Activated T-helper 9 cell treated with anti-CD3 and anti-CD28 coated beads, Interleukin-2, amount 50 U/mL, for 16 hours (primary cell): ENCODE data around the gene YJEFN3.

Source experiments
- DNase-seq: peaks from one replicate; pipeline ENCODE4 v3.0.0-alpha.2; 2020; ENCODE audit warnings: low read depth

Gene YJEFN3

DNA sequence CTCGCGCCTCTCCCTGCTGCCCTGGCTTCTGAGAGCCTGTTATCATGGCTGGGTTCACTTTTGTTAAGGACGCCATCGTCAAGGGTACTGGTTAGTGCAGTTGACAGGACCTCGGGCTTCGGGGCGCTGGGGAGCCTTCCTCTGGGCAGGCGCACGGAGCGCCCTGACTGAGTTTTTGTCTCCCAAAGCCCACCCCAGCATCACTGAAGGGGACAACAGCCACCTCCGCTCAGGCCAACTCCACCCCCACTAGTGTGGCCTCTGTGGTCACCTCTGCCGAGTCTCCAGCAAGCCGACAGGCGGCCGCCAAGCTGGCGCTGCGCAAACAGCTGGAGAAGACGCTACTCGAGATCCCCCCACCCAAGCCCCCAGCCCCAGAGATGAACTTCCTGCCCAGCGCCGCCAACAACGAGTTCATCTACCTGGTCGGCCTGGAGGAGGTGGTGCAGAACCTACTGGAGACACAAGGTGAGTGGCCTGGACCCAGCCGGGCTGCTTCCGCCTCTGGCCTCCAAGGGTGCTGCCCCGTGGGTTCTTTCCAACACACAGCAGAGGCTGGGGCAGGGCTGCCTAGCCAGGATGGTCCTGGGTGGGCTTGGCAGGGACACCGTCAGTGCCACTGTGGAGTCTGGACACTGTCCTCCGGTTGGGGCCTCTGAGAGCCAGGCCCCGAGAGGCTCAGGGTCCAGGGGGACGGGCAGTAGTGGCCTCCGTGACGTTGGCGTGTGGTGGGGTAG lies 30.3 kb upstream of the YJEFN3 start:
- DNase-seq = no peak

DNA sequence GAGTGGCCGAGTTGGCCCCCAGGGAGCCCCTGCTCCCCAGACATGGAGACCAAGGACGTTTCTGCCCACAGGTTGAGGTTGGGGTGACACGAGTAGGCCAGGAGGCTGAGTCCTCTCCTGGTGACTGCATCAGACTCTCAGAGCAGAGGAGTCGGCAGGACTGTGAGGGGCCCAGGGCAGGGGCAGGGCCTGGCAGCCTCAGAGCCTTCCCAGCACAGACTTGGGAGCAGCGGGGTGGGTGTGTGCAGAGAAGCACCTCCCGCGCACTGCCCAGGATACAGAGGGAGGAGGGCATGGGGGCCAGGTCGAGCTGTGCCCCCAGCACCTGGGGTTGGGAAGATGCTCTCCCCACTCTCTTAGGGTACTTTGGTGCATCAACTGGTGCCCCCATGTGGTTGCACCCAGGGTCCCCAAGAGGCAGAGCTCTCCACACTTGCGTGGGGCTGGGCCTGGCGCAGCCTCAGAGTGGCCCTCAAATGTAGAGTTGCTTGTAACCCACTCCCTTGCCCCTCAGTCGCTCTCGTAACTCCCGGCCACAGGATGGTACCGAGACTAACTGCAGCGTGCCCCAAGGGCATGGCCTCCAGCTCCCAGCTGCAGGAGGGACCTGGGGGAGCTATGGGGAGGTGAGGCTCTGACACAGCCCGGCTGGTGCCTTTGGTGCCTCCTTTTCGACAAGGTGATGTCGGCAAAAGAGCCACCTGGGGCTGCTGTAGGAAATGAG lies 29.3 kb upstream of the YJEFN3 start:
- DNase-seq = no peak

DNA sequence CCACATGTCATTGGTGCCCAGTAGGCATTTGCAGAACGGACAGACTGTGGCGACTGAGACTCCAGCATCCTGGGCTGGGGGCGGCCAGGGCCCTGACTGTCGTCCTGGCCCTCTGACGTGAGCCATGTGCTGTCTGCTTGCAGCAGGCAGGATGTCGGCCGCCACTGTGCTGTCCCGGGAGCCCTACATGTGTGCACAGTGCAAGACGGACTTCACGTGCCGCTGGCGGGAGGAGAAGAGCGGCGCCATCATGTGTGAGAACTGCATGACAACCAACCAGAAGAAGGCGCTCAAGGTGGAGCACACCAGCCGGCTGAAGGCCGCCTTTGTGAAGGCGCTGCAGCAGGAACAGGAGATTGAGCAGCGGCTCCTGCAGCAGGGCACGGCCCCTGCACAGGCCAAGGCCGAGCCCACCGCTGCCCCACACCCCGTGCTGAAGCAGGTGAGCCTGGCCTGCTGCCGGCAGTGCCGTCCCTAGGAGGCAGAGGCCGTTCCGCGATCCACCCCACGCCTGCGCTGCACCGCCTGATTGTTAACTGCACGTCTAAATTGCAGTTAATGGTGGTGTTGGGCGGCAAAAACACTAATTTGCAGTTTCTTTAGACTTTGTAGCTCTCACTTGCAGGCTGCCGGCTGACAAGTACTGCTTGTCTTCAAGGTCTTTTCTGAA lies 27.6 kb upstream of the YJEFN3 start:
- no peak for DNase-seq

GRCh38 chr19:19501798-19502197 lies 26.9 kb upstream of the YJEFN3 start:
- DNase-seq = no peak

GRCh38 chr19:19502281-19502680 lies 26.4 kb upstream of the YJEFN3 start:
- DNase-seq = no peak

DNA sequence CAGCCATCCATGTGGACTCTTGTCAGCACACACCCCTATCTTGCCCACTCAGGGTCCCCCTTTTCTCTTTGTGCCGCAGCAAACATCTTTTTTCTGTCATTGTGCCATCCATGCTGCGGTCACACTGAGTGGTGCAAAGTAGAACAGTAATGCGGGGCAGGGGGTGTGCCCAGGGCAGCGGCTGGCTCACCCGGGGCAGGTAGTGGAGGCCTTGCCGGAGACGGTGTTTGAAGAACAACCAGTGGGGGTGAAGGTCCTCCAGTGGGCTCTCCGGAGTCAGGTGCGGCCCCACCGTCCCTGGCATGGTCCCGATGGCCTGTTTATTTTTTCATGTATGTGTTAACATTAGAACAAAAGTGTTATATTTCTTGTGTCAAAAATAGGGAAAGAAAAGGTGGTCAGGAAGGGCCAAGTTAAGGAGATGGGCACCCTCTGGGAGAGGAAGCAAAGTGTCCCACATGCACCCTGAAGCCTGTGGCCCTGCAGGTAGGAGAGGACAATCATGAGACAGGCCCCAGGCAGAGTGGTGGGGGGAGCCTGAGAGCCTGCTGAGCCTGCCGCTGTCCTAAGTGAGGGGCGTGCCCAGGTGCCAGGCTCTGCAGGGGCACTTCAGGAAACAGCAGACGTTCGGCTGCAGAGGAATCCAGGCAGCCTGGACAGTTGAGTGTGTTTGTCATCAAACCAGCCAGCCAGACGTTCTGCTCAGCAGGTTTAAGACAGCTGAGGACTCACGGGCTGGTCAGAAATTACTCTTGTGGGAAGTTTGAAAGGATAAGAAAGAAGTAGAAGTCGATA lies 25.7 kb upstream of the YJEFN3 start:
- DNase-seq = no peak

- DNase-seq = no peak
These were observed 23.7 kb upstream of the YJEFN3 start for GRCh38 chr19:19504754-19505668.

- DNase-seq = no peak
These were observed 22.9 kb upstream of the YJEFN3 start for GRCh38 chr19:19505669-19506326.

DNA sequence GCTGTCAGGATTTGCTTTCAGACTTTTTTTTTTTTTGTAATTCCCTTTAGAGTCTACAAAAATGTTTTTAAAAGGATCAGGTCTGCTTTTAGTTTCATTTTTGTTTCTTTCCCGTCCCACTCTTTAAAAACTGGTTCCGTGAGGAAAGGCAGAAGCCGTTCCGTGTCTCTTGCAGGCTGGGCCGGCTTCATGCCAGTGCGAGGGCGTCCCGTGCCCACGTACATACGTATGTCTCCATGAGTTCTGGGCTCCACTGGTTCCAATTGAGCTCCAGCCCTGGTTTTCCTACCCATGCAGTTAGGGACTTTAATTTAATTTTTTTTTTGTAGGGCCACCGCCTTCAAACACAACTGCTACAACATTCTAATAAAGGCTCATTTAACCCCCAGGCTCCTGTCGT lies 22.1 kb upstream of the YJEFN3 start:
- no peak for DNase-seq

GRCh38 chr19:19507354-19507753 lies 21.4 kb upstream of the YJEFN3 start:
- no peak for DNase-seq

- no peak for DNase-seq
These were observed 20.5 kb upstream of the YJEFN3 start for GRCh38 chr19:19508217-19508616.

DNA sequence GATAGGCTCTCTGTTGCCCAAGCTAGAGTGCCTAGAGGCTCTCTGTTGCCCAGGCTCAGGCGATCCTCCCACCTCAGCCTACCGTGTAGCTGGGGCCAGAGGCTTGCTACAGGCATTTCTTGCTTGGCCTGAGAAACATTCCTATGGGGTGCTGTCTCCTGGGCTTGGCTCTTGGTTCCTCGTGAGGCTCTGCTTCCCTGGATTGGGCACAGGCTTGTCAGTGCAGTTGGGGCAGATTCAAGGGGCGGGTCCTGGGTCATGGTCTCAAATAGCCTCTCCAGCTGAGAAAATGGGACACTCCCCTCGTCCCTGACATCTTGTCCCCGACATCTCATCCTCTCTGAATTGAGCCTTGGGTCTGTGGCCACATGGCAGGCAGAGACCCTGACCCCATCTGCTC lies 18.3 kb upstream of the YJEFN3 start:
- DNase-seq = no peak

DNA sequence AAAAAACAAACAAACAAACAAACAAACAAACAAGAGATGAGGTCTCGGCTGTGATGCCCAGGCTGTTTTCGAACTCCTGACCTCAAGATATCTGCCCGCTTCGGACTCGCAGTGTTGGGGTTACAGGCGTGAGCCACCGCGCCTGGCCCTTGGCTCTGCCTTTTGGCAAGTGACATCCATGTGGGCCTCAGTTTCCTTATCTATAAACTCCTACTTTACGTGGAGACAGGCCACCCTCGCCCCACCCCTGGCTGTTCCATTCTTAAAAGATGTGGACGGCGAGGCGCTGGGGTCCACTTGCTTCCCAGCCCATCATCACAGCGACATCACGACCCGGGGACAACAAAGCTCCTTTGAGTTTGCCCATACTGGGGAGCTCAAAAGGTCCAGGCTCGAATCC lies 15.0 kb upstream of the YJEFN3 start:
- no peak for DNase-seq

- no peak for DNase-seq
These were observed 14.5 kb upstream of the YJEFN3 start for GRCh38 chr19:19514215-19514657.

- DNase-seq = no peak
These were observed 13.7 kb upstream of the YJEFN3 start, which contains the start of gene TSSK6 for GRCh38 chr19:19514881-19515641. Gene TSSK6 (minus strand): TSS chr19:19515548. CDS start chr19:19515427, 121 bp downstream.

DNA sequence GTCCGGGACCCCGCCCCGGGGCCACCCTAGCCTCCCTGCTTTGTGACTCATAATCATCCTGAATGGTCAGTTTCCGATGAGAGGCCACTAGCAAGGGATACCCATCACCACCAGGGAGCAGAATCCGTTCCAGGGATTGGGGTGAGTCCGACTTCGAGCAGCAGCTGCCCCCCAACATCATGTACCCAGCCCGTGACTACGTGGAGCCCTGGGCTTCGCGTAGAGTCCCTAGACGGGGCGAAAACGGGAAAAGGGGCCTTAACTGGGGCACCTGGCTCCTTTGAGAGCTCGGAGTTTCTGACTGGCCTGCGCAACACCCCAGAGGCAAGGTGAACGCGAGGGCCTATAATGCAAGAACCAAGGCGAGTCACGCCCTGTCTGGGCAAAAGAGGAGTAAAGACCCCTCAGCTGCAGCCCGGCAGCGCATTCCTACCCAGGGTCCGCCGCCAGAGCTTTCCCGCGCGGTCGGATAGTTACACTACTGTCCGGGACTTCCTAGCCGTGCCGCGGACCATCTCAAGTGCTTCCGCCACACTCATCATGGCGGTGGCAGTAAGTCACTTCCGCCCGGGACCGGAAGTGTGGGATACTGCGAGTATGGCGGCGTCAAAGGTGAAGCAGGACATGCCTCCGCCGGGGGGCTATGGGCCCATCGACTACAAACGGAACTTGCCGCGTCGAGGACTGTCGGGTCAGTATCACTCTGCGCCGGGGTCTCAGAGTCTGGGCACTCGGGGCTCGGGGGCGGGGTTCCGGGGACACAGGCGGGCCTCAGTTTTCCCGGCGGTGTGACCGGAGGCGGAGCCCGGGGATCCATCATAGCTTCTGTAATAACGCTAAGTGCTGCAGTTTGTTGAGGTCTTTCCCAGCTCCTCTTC lies 12.8 kb upstream of the YJEFN3 start, which contains the start of gene NDUFA13:
Gene NDUFA13 (plus strand): TSS at position 584 of the 878 bp plus-strand sequence. CDS start 14 bp downstream, at position 598.
- peak; percentile 88 for DNase-seq

- DNase-seq = no peak
These were observed 11.5 kb upstream of the YJEFN3 start for GRCh38 chr19:19517235-19517619.

DNA sequence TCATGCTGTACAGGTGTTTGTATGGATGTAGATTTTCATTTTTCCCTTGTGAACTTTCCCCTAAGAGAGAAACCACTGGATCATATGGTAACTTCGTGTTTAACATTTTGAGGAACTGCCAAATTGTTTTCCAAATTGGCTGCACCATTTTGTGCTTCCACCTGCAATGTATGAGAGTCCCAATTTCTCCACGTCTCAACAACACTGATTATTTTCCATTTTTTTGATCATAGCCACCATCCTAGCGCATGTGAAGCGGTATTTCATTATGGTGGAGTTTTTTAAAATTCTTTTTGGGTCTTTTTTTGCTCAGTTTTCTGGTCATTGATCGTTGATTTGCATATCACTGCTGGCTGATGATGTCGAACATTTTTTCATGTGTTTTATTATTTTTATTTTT lies 7.7 kb upstream of the YJEFN3 start:
- no peak for DNase-seq

DNA sequence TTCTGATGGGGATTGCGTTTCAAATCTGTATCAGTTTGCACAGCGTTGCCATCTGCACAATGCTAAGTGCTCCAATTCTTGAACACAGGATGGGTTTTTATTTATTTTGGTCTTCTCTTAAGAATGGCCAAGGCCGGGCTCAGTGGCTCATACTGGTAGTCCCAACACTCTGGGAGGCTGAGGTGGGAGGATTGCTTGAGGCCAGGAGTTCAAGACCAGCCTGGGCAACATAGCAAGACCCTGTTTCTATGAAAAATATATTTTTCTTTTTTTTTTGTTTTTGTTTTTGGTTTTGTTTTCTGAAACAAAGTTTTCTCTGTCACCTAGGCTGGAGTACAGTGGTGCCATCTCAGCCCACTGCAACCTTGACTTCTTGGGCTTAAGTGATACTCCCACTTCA lies 5.5 kb upstream of the YJEFN3 start:
- no peak for DNase-seq
